CD14-positive monocyte (primary cell): ENCODE results near the gene CACNA1H. TPM values are rescaled to one million over a fixed set of nuclear protein-coding genes. Genes with fewer than 3 reads are reported as not detected.

ENCODE experiments used
- DNase-seq, 3 donors: peaks; one replicate each; pipeline ENCODE4 v3.0.0-alpha.2; 2011 to 2022
- H2AFZ ChIP-seq: 2 replicates; pipeline ENCODE4 v1.6.0; 2012; ENCODE audit warnings: mild to moderate bottlenecking, low read depth, low read length, inconsistent platforms; ENCODE audit not compliant: insufficient read depth, poor library complexity, severe bottlenecking
- H3K27ac ChIP-seq, 2 donors: 1 replicate in 1 of 2; 2 replicates in 1 of 2; pipeline ENCODE4 v1.5.1; 2012 to 2013; ENCODE audit warnings: low read length in 2 of 2, control low read depth in 1 of 2, inconsistent platforms in 1 of 2, low read depth in 1 of 2, mild to moderate bottlenecking in 1 of 2
- H3K27me3 ChIP-seq, 2 donors: one replicate each; pipeline versions ENCODE4 v1.6.0 to v1.6.1; 2011 to 2013; ENCODE audit warnings: low read length in 2 of 2; ENCODE audit not compliant: control insufficient read depth in 2 of 2, insufficient read depth in 2 of 2
- H3K36me3 ChIP-seq, 2 donors: replicated peaks in 1 of 2; 1 replicate in 1 of 2; 2 replicates in 1 of 2; pipeline versions ENCODE4 v1.5.1 to v1.6.1; 2012 to 2013; ENCODE audit warnings: low read length in 2 of 2, control low read depth in 1 of 2, inconsistent platforms in 1 of 2, mild to moderate bottlenecking in 1 of 2; ENCODE audit not compliant: insufficient read depth in 2 of 2, control insufficient read depth in 1 of 2
- H3K4me1 ChIP-seq, 2 donors: 1 replicate in 1 of 2; 2 replicates in 1 of 2; pipeline versions ENCODE4 v1.5.1 to v1.6.1; 2012 to 2013; ENCODE audit warnings: low read length in 2 of 2, control low read depth in 1 of 2, inconsistent platforms in 1 of 2, mild to moderate bottlenecking in 1 of 2, moderate library complexity in 1 of 2; ENCODE audit not compliant: insufficient read depth in 2 of 2, control insufficient read depth in 1 of 2
- H3K4me2 ChIP-seq: replicated peaks from 2 replicates; pipeline ENCODE3; 2012; ENCODE audit warnings: low read length, moderate library complexity, mild to moderate bottlenecking; ENCODE audit not compliant: poor library complexity, severe bottlenecking; ENCODE audit errors: extremely low read depth
- H3K4me3 ChIP-seq, 3 experiments: fragments of 200-600 bp in 1 of 3; sonication (generic) in 1 of 3; replicated peaks in 1 of 3; 1 replicate in 2 of 3; 2 replicates in 1 of 3; pipeline ENCODE4 v1.5.1; 2011 to 2013; ENCODE audit warnings: low read length in 3 of 3, mild to moderate bottlenecking in 3 of 3, control low read depth in 2 of 3, low read depth in 2 of 3, inconsistent platforms in 1 of 3, moderate library complexity in 1 of 3
- H3K79me2 ChIP-seq: 2 replicates; pipeline ENCODE4 v1.6.0; 2012; ENCODE audit warnings: mild to moderate bottlenecking, control low read depth, inconsistent platforms, low read length, moderate library complexity; ENCODE audit not compliant: insufficient read depth
- H3K9ac ChIP-seq: 2 replicates; pipeline ENCODE4 v1.6.0; 2017; ENCODE audit warnings: low read length, mild to moderate bottlenecking; ENCODE audit not compliant: insufficient read depth, poor library complexity, severe bottlenecking
- H3K9me3 ChIP-seq, 2 donors: replicated peaks in 1 of 2; 1 replicate in 1 of 2; 2 replicates in 1 of 2; pipeline versions ENCODE4 v1.5.1 to v1.6.1; 2012 to 2013; ENCODE audit warnings: low read length in 2 of 2, control low read depth in 1 of 2; ENCODE audit not compliant: control insufficient read depth in 1 of 2, insufficient read depth in 1 of 2
- H4K20me1 ChIP-seq: 2 replicates; pipeline ENCODE4 v1.6.0; 2012; ENCODE audit warnings: mild to moderate bottlenecking, low read length, control low read depth, moderate library complexity; ENCODE audit not compliant: insufficient read depth
- H3K27ac Mint-ChIP-seq, 7 donors: one replicate each; pipeline ENCODE4 v1.8.0; 2020; ENCODE audit warnings: mild to moderate bottlenecking in 7 of 7, mixed read lengths in 7 of 7, moderate library complexity in 6 of 7, inconsistent platforms in 2 of 7
- H3K27me3 Mint-ChIP-seq, 3 donors: one replicate each; pipeline ENCODE4 v1.8.0; 2021 to 2022; ENCODE audit warnings: low read depth in 3 of 3, mild to moderate bottlenecking in 3 of 3, mixed read lengths in 3 of 3, moderate library complexity in 3 of 3, inconsistent platforms in 1 of 3
- H3K36me3 Mint-ChIP-seq, 2 donors: one replicate each; pipeline ENCODE4 v1.8.0; 2020; ENCODE audit warnings: mixed read lengths in 2 of 2, inconsistent platforms in 1 of 2, mild to moderate bottlenecking in 1 of 2
- H3K4me1 Mint-ChIP-seq: one replicate; pipeline ENCODE4 v1.8.0; 2020; ENCODE audit warnings: mild to moderate bottlenecking, mixed read lengths
- H3K4me3 Mint-ChIP-seq, 2 donors: one replicate each; pipeline ENCODE4 v1.8.0; 2020; ENCODE audit warnings: mild to moderate bottlenecking in 2 of 2, mixed read lengths in 2 of 2, moderate library complexity in 1 of 2
- H3K9me3 Mint-ChIP-seq, 7 donors: one replicate each; pipeline ENCODE4 v1.8.0; 2020 to 2022; ENCODE audit warnings: mixed read lengths in 7 of 7, mild to moderate bottlenecking in 6 of 7, moderate library complexity in 6 of 7, inconsistent platforms in 2 of 7
- WGBS: methylation state at CpG from one replicate; pipeline ENCODE4 v1.1.5; 2013; ENCODE audit warnings: missing lambda C conversion rate; ENCODE audit not compliant: insufficient coverage; 5-methylcytosine and 5-hydroxymethylcytosine counted together
- intact Hi-C, 2 donors: fragments of 100-400 bp; cut with micrococcal nuclease; formaldehyde crosslinking; loops; one replicate each; pipeline versions ENCODE4 v1.15.0 to v1.15.1; 2023
- polyA plus RNA-seq, 3 donors: library from polyadenylated mRNA; depleted of rRNA in 1 of 3; unstranded in 2 of 3; stranded (reverse) in 1 of 3; fragments of 300-500 nt in 2 of 3; fragments of >200 nt in 1 of 3; fragmentation: Illumina TruSeq in 2 of 3; gene quantifications; 1 replicate in 2 of 3; 2 replicates in 1 of 3; pipeline ENCODE4 v1.2.3, GENCODE V29; 2012 to 2021
- TF ChIP-seq, protein P1 (sequence below): fragments of 200-600 bp; IDR thresholded peaks from one replicate; pipeline ENCODE4 v1.8.0; 2022; ENCODE audit warnings: antibody characterized with exemption, mild to moderate bottlenecking

Gene CACNA1H
- polyA plus RNA-seq, 3 donors: not detected

DNA sequence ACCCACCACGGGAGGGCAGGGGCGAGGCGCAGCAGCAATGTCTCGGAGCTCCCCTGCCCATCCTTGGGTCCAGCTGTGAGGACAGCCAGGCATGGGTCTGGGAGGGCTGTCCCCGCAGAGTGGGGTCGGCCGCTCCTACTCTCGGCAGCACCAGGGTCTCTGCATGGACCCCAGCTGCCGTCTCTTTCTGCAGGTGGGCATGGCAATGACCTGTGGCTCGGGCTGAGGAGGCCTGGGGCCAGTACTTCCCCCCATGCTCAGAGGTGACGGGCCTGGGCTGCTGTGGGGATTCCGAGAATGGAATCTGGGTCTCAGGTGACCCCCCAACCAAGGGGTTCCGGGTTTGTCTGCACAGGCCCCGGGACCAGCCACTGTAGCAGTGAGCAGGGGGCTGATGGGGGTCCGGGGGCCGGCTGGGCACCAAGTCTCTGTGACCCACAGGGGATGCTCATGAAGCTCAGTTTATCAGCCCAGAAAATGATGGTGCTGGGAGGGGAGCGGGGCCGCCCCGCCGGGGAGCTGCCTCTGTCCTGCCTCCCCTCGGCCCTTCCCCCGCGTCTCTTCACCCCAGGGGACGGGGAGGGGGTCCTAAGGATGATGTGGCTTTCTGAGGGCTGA lies 23.5 kb downstream of the CACNA1H start:
- DNase-seq: no peak
- intact Hi-C loops: no loop called here
- Histone ChIP-seq H3K4me2 (no peak overlapping the region), H3K4me1 (no peaks in the 10 kb centered on the region), H3K36me3 (no peaks in the 10 kb centered on the region), H2AFZ (no peak overlapping the region), H3K79me2 (no peaks in the 10 kb centered on the region), H3K27me3 (no peaks in the 10 kb centered on the region), H3K4me3 (no peak overlapping the region), H3K9me3 (no peaks in the 10 kb centered on the region), H3K9ac (no peak overlapping the region), H3K27ac (no peak overlapping the region), H4K20me1 (no peaks in the 10 kb centered on the region)
- no peak overlapping the region for H3K4me3 Mint-ChIP-seq
- no peak overlapping the region for H3K27ac Mint-ChIP-seq
- H3K27me3 Mint-ChIP-seq: peaks cover 0 to 4% (median 0%) of the 10 kb centered on the region in 3 donors
- no peaks in the 10 kb centered on the region for H3K36me3 Mint-ChIP-seq
- H3K4me1 Mint-ChIP-seq: no peaks in the 10 kb centered on the region
- TF ChIP-seq, protein P1, sequence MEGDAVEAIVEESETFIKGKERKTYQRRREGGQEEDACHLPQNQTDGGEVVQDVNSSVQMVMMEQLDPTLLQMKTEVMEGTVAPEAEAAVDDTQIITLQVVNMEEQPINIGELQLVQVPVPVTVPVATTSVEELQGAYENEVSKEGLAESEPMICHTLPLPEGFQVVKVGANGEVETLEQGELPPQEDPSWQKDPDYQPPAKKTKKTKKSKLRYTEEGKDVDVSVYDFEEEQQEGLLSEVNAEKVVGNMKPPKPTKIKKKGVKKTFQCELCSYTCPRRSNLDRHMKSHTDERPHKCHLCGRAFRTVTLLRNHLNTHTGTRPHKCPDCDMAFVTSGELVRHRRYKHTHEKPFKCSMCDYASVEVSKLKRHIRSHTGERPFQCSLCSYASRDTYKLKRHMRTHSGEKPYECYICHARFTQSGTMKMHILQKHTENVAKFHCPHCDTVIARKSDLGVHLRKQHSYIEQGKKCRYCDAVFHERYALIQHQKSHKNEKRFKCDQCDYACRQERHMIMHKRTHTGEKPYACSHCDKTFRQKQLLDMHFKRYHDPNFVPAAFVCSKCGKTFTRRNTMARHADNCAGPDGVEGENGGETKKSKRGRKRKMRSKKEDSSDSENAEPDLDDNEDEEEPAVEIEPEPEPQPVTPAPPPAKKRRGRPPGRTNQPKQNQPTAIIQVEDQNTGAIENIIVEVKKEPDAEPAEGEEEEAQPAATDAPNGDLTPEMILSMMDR: no peak
- WGBS: 80% methylated on average over 12 of the region's 24 CpGs
- no peaks in the 10 kb centered on the region for H3K9me3 Mint-ChIP-seq

DNA sequence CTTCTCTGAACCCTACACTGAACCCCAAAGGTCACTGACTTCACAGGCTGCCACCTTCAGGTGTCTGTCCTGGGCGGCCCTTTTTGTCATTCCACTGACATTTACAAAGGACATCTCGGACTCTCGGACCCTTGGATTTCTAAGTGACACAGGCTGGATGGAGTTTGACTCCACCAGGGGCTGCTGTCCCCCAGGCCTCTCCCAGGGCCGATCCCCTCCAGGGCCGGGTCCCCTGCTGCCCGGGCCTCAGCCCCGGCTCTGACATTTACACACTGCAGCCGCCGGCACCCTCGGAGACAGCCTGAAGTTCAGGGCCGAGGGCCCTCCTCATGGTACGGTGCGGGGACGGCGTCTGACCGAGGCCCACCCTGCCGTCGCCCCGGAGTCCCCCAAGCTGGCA lies 24.1 kb downstream of the CACNA1H start:
- Mint-ChIP-seq H3K27me3 (peaks cover 0 to 4% (median 0%) of the 10 kb centered on the region in 3 donors), H3K4me3 (no peak overlapping the region)
- H3K9me3 ChIP-seq: no peaks in the 10 kb centered on the region

More for the DNA sequence above, 24.1 kb downstream of the CACNA1H start:
- no peak for DNase-seq
- Histone ChIP-seq H3K9ac (no peak overlapping the region), H3K4me2 (no peak overlapping the region), H2AFZ (no peak overlapping the region), H3K27ac (no peak overlapping the region), H3K4me1 (no peaks in the 10 kb centered on the region), H3K27me3 (no peaks in the 10 kb centered on the region), H3K79me2 (no peaks in the 10 kb centered on the region), H4K20me1 (no peaks in the 10 kb centered on the region), H3K4me3 (no peak overlapping the region), H3K36me3 (no peaks in the 10 kb centered on the region)
- H3K36me3 Mint-ChIP-seq: no peaks in the 10 kb centered on the region
- H3K9me3 Mint-ChIP-seq: no peaks in the 10 kb centered on the region
- TF ChIP-seq, protein P1: no peak
- no peaks in the 10 kb centered on the region for H3K4me1 Mint-ChIP-seq
- 86% methylated on average over 19 of the region's 19 CpGs for WGBS
- intact Hi-C loops: no loop called here
- no peak overlapping the region for H3K27ac Mint-ChIP-seq
